Karpas-422 (cell line): ENCODE results near the gene ARL6IP5. TPM values are rescaled to one million over a fixed set of nuclear protein-coding genes. Genes with fewer than 3 reads are reported as not detected.

ENCODE experiments used
- DNase-seq: peaks from one replicate; pipeline ENCODE4 v3.0.0-alpha.2; 2015
- H2AFZ ChIP-seq: fragments of 200-600 bp; sonication (generic); 2 replicates; pipeline ENCODE4 v1.6.1; 2014; ENCODE audit warnings: antibody characterized with exemption, low read length, mixed read lengths
- H3K27ac ChIP-seq: fragments of 200-600 bp; sonication (generic); 2 replicates; pipeline ENCODE4 v1.5.1; 2014; ENCODE audit warnings: mild to moderate bottlenecking, low read length, moderate library complexity
- H3K27me3 ChIP-seq: fragments of 200-600 bp; sonication (generic); 2 replicates; pipeline ENCODE4 v1.6.1; 2014; ENCODE audit warnings: low read length, mixed read lengths
- H3K36me3 ChIP-seq: fragments of 200-600 bp; sonication (generic); 2 replicates; pipeline ENCODE4 v1.6.1; 2014; ENCODE audit warnings: low read length, mixed read lengths; ENCODE audit not compliant: insufficient read depth
- H3K4me1 ChIP-seq: fragments of 200-600 bp; sonication (generic); 2 replicates; pipeline ENCODE4 v1.6.1; 2014; ENCODE audit warnings: mild to moderate bottlenecking, low read length, mixed read lengths
- H3K4me2 ChIP-seq: fragments of 200-600 bp; sonication (generic); 2 replicates; pipeline ENCODE4 v1.6.1; 2014; ENCODE audit warnings: low read length, low read depth, mild to moderate bottlenecking; ENCODE audit not compliant: poor library complexity, severe bottlenecking
- H3K4me3 ChIP-seq: fragments of 200-600 bp; sonication (generic); 2 replicates; pipeline ENCODE4 v1.5.1; 2014; ENCODE audit warnings: mild to moderate bottlenecking, antibody characterized with exemption, low read length, mixed read lengths
- H3K79me2 ChIP-seq: fragments of 200-600 bp; sonication (generic); 2 replicates; pipeline ENCODE4 v1.6.1; 2014; ENCODE audit warnings: mild to moderate bottlenecking, low read length, mixed read lengths
- H3K9ac ChIP-seq: fragments of 200-600 bp; sonication (generic); 2 replicates; pipeline ENCODE4 v1.6.0; 2014; ENCODE audit warnings: low read length
- H3K9me2 ChIP-seq: fragments of 200-600 bp; sonication (generic), shearing (Covaris generic); replicated peaks from 2 replicates; pipeline ENCODE4 v1.6.0; 2014; ENCODE audit warnings: mild to moderate bottlenecking, low read length, moderate library complexity; ENCODE audit not compliant: insufficient read depth
- H3K9me3 ChIP-seq: fragments of 300-700, 200-600 bp; sonication (generic); 2 replicates; pipeline ENCODE4 v1.6.1; 2014; ENCODE audit warnings: low read length, mixed read lengths
- H4K20me1 ChIP-seq: fragments of 200-600 bp; sonication (generic); 2 replicates; pipeline ENCODE4 v1.6.1; 2014; ENCODE audit warnings: mild to moderate bottlenecking, antibody characterized with exemption, low read length, low read depth; ENCODE audit not compliant: insufficient read depth
- total RNA-seq: library from RNA; depleted of rRNA; stranded (reverse); fragments of >200 nt; shearing (Covaris generic); gene quantifications from 2 replicates; pipeline ENCODE4 v1.2.3, GENCODE V29; 2014; ENCODE audit warnings: low replicate concordance; rRNA removed

ARL6IP5 gene
- 16.6 and 40.7 TPM in 2 replicates for total RNA-seq

GRCh38 chr3:69084326-69085167 is at the start of gene ARL6IP5:
Gene ARL6IP5 (plus strand): TSS chr3:69084937. CDS start chr3:69085048, 111 bp downstream.
- Histone ChIP-seq H3K9me3 (no peaks in the 10 kb centered on the region), H3K27me3 (no peaks in the 10 kb centered on the region), H3K4me3 (peak within 1 kb of the TSS; percentile 81), H4K20me1 (peaks cover 2% of the 10 kb centered on the region; the same call in 1 of the 2 replicates), H3K4me1 (peaks cover 76% of the 10 kb centered on the region), H3K4me2 (peak within 1 kb of the TSS; percentile 80), H3K9ac (peak within 1 kb of the TSS; percentile 76), H3K79me2 (peaks cover 24% of the 10 kb centered on the region), H2AFZ (peak within 1 kb of the TSS; percentile 90), H3K27ac (peak within 1 kb of the TSS; percentile 81), H3K9me2 (no peaks in the 10 kb centered on the region), H3K36me3 (no peaks in the 10 kb centered on the region)
- peak; percentile 97 for DNase-seq

GRCh38 chr3:69044608-69045007 is 40.1 kb upstream of the ARL6IP5 start:
- Histone ChIP-seq H3K4me2 (no peak overlapping the region), H2AFZ (no peak overlapping the region), H3K9me3 (no peaks in the 10 kb centered on the region), H3K79me2 (peaks cover 42% of the 10 kb centered on the region), H4K20me1 (no peaks in the 10 kb centered on the region), H3K27me3 (no peaks in the 10 kb centered on the region), H3K27ac (no peak overlapping the region), H3K9ac (no peak overlapping the region), H3K36me3 (peaks cover 42% of the 10 kb centered on the region), H3K4me3 (no peak overlapping the region), H3K4me1 (no peaks in the 10 kb centered on the region), H3K9me2 (no peaks in the 10 kb centered on the region)
- no peak for DNase-seq

- Histone ChIP-seq H3K4me1 (peaks cover 22% of the 10 kb centered on the region), H3K79me2 (peaks cover 65% of the 10 kb centered on the region), H3K4me2 (no peak overlapping the region)
These were observed 35.7 kb upstream of the ARL6IP5 start for GRCh38 chr3:69048990-69049389.

GRCh38 chr3:69051756-69052471 is 32.8 kb upstream of the ARL6IP5 start, which contains the start of gene TMF1:
Gene TMF1 (minus strand): TSS chr3:69052333. CDS start chr3:69052086, 247 bp downstream.
- Histone ChIP-seq H3K27ac (peak within 1 kb of the TSS; percentile 61), H3K36me3 (peaks cover 44% of the 10 kb centered on the region), H3K79me2 (peaks cover 48% of the 10 kb centered on the region)

More at GRCh38 chr3:69048990-69049389, 35.7 kb upstream of the ARL6IP5 start:
- DNase-seq, result no peak
- Histone ChIP-seq H3K36me3 (peaks cover 35% of the 10 kb centered on the region), H3K9ac (no peak overlapping the region), H3K9me3 (no peaks in the 10 kb centered on the region), H4K20me1 (no peaks in the 10 kb centered on the region), H2AFZ (no peak overlapping the region), H3K9me2 (no peaks in the 10 kb centered on the region), H3K4me3 (no peak overlapping the region), H3K27ac (no peak overlapping the region), H3K27me3 (no peaks in the 10 kb centered on the region)

GRCh38 chr3:69052472-69052898 is 32.3 kb upstream of the ARL6IP5 start:
- Histone ChIP-seq H3K4me1 (peaks cover 22% of the 10 kb centered on the region), H3K36me3 (peaks cover 43% of the 10 kb centered on the region), H3K9ac (peak overlapping the region; percentile 81), H4K20me1 (no peaks in the 10 kb centered on the region), H3K9me3 (no peaks in the 10 kb centered on the region), H3K27me3 (no peaks in the 10 kb centered on the region), H3K27ac (peak overlapping the region; percentile 51), H3K79me2 (peaks cover 43% of the 10 kb centered on the region), H2AFZ (peak overlapping the region; percentile 55; the same call in 1 of the 2 replicates), H3K4me2 (peak overlapping the region; percentile 80), H3K9me2 (no peaks in the 10 kb centered on the region), H3K4me3 (peak overlapping the region; percentile 84)
- DNase-seq, result no peak

More at GRCh38 chr3:69051756-69052471, 32.8 kb upstream of the ARL6IP5 start, which contains the start of gene TMF1:
- peak; percentile 100 for DNase-seq
- Histone ChIP-seq H4K20me1 (no peaks in the 10 kb centered on the region), H3K27me3 (no peaks in the 10 kb centered on the region), H3K4me3 (peak within 1 kb of the TSS; percentile 84), H3K9me2 (no peaks in the 10 kb centered on the region), H2AFZ (peak within 1 kb of the TSS; percentile 55; the same call in 1 of the 2 replicates), H3K9ac (peak within 1 kb of the TSS; percentile 81), H3K4me2 (peak within 1 kb of the TSS; percentile 80), H3K9me3 (no peaks in the 10 kb centered on the region), H3K4me1 (peaks cover 22% of the 10 kb centered on the region)

- peak; percentile 56 for DNase-seq
- H3K9ac ChIP-seq, result no peak overlapping the region
- H3K36me3 ChIP-seq, result peaks cover 73% of the 10 kb centered on the region
- H2AFZ ChIP-seq, result no peak overlapping the region
- peaks cover 14% of the 10 kb centered on the region for H3K4me1 ChIP-seq
- H3K9me3 ChIP-seq, result no peaks in the 10 kb centered on the region
- H3K27ac ChIP-seq, result peak overlapping the region; percentile 48
- H3K27me3 ChIP-seq, result no peaks in the 10 kb centered on the region
- H3K9me2 ChIP-seq, result no peaks in the 10 kb centered on the region
- H3K4me2 ChIP-seq, result no peak overlapping the region
- H3K4me3 ChIP-seq, result no peak overlapping the region
- H4K20me1 ChIP-seq, result no peaks in the 10 kb centered on the region
- H3K79me2 ChIP-seq, result peaks cover 10% of the 10 kb centered on the region
These were observed 26.4 kb upstream of the ARL6IP5 start for GRCh38 chr3:69058180-69058946.

GRCh38 chr3:69058947-69059224 is 25.9 kb upstream of the ARL6IP5 start:
- peaks cover 77% of the 10 kb centered on the region for H3K36me3 ChIP-seq
- H3K27me3 ChIP-seq, result no peaks in the 10 kb centered on the region

More at GRCh38 chr3:69058947-69059224, 25.9 kb upstream of the ARL6IP5 start:
- no peaks in the 10 kb centered on the region for H4K20me1 ChIP-seq
- H3K4me1 ChIP-seq, result peaks cover 14% of the 10 kb centered on the region
- H3K27ac ChIP-seq, result peak overlapping the region; percentile 48
- no peak overlapping the region for H3K4me2 ChIP-seq
- H3K4me3 ChIP-seq, result no peak overlapping the region
- H3K79me2 ChIP-seq, result peaks cover 10% of the 10 kb centered on the region
- no peak overlapping the region for H3K9ac ChIP-seq
- H3K9me2 ChIP-seq, result no peaks in the 10 kb centered on the region
- DNase-seq, result no peak
- H2AFZ ChIP-seq, result no peak overlapping the region
- H3K9me3 ChIP-seq, result no peaks in the 10 kb centered on the region
